ENCODE measurements around the gene CNOT4.

The CNOT4 gene

GRCh38 chr7:135364206-135364605, 145.7 kb downstream of the CNOT4 start:
- Histone ChIP-seq H3K27ac (ENCODE audit: low read length) (no peak overlapping the region), H3K4me1 (ENCODE audit: low read length) (peaks cover 11% of the 10 kb centered on the region; the same call in 1 of the 2 replicates), H3K4me2 (ENCODE audit: low read length) (no peak overlapping the region), H3K9ac (ENCODE audit: low read length) (no peak overlapping the region), H3K79me2 (ENCODE audit: low read length) (no peaks in the 10 kb centered on the region), H3K27me3 (ENCODE audit: low read depth, low read length) (no peaks in the 10 kb centered on the region), H2AFZ (ENCODE audit: low read depth, low read length) (no peak overlapping the region), H3K9me3 (ENCODE audit: insufficient read depth, low read length) (no peaks in the 10 kb centered on the region), H4K20me1 (ENCODE audit: insufficient read depth, low read length) (no peaks in the 10 kb centered on the region), H3K4me3 (ENCODE audit: low read length) (no peak overlapping the region), H3K36me3 (replicated peaks; ENCODE audit: low read depth, low read length) (peaks cover 22% of the 10 kb centered on the region)
- TF ChIP-seq EZH2phosphoT487 (IDR thresholded peaks at IDR 0.05; ENCODE audit: low read depth) = no peak
- TF ChIP-seq, protein P1, sequence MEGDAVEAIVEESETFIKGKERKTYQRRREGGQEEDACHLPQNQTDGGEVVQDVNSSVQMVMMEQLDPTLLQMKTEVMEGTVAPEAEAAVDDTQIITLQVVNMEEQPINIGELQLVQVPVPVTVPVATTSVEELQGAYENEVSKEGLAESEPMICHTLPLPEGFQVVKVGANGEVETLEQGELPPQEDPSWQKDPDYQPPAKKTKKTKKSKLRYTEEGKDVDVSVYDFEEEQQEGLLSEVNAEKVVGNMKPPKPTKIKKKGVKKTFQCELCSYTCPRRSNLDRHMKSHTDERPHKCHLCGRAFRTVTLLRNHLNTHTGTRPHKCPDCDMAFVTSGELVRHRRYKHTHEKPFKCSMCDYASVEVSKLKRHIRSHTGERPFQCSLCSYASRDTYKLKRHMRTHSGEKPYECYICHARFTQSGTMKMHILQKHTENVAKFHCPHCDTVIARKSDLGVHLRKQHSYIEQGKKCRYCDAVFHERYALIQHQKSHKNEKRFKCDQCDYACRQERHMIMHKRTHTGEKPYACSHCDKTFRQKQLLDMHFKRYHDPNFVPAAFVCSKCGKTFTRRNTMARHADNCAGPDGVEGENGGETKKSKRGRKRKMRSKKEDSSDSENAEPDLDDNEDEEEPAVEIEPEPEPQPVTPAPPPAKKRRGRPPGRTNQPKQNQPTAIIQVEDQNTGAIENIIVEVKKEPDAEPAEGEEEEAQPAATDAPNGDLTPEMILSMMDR (IDR thresholded peaks at IDR 0.05; ENCODE audit: low read depth, low read length) = no peak

- Histone ChIP-seq H3K4me2 (ENCODE audit: low read length) (no peak overlapping the region), H4K20me1 (ENCODE audit: insufficient read depth, low read length) (no peaks in the 10 kb centered on the region), H3K27ac (ENCODE audit: low read length) (no peak overlapping the region), H3K27me3 (ENCODE audit: low read depth, low read length) (no peaks in the 10 kb centered on the region), H3K79me2 (ENCODE audit: low read length) (no peaks in the 10 kb centered on the region), H3K36me3 (replicated peaks; ENCODE audit: low read depth, low read length) (peaks cover 22% of the 10 kb centered on the region), H3K4me1 (ENCODE audit: low read length) (peaks cover 12% of the 10 kb centered on the region; the same call in 1 of the 2 replicates), H3K9me3 (ENCODE audit: insufficient read depth, low read length) (no peaks in the 10 kb centered on the region), H3K4me3 (ENCODE audit: low read length) (no peak overlapping the region), H3K9ac (ENCODE audit: low read length) (no peak overlapping the region), H2AFZ (ENCODE audit: low read depth, low read length) (no peak overlapping the region)
- TF ChIP-seq, protein P1 (IDR thresholded peaks at IDR 0.05; ENCODE audit: low read depth, low read length) = 0 out of 2 replicates have a peak, but pooled peaks have one; percentile 10
- TF ChIP-seq EZH2phosphoT487 (IDR thresholded peaks at IDR 0.05; ENCODE audit: low read depth) = no peak
Observed at GRCh38 chr7:135362871-135363270, 147.0 kb downstream of the CNOT4 start.

DNA sequence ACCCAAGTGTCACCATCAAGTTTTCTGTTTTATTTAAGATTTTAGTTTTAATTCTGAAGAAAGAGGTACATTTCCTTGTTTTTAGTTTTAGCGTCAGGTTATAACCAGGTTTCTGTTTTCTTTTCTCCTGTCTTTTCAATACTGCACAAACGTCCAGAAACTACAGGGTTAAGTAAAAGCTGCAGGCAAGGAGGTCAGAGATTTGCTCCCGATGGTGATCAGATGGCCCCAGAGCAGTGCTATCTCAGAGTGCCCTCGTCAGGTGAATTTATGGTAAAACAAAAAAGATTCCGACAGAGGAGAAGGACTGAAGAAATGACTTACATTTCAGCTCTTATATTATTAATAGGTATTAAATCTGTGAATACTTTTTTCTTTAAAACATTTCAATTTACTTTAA, 148.1 kb downstream of the CNOT4 start:
- peaks cover 22% of the 10 kb centered on the region for H3K36me3 ChIP-seq (replicated peaks; ENCODE audit: low read depth, low read length)
- TF ChIP-seq EZH2phosphoT487 (IDR thresholded peaks at IDR 0.05; ENCODE audit: low read depth) = no peak
- TF ChIP-seq, protein P1 (IDR thresholded peaks at IDR 0.05; ENCODE audit: low read depth, low read length) = no peak
- H2AFZ ChIP-seq (ENCODE audit: low read depth, low read length) = no peak overlapping the region
- no peaks in the 10 kb centered on the region for H3K79me2 ChIP-seq (ENCODE audit: low read length)
- H3K27ac ChIP-seq (ENCODE audit: low read length) = no peak overlapping the region
- no peak overlapping the region for H3K4me2 ChIP-seq (ENCODE audit: low read length)
- no peak overlapping the region for H3K4me3 ChIP-seq (ENCODE audit: low read length)
- no peak overlapping the region for H3K9ac ChIP-seq (ENCODE audit: low read length)
- H3K27me3 ChIP-seq (ENCODE audit: low read depth, low read length) = no peaks in the 10 kb centered on the region
- H3K9me3 ChIP-seq (ENCODE audit: insufficient read depth, low read length) = no peaks in the 10 kb centered on the region
- peaks cover 12% of the 10 kb centered on the region; the same call in 1 of the 2 replicates for H3K4me1 ChIP-seq (ENCODE audit: low read length)
- H4K20me1 ChIP-seq (ENCODE audit: insufficient read depth, low read length) = no peaks in the 10 kb centered on the region

GRCh38 chr7:135359615-135360014, 150.3 kb downstream of the CNOT4 start:
- Histone ChIP-seq H2AFZ (ENCODE audit: low read depth, low read length) (no peak overlapping the region), H3K79me2 (ENCODE audit: low read length) (no peaks in the 10 kb centered on the region), H3K9me3 (ENCODE audit: insufficient read depth, low read length) (no peaks in the 10 kb centered on the region), H3K4me1 (ENCODE audit: low read length) (peaks cover 6% of the 10 kb centered on the region; the same call in 1 of the 2 replicates), H3K4me2 (ENCODE audit: low read length) (no peak overlapping the region), H3K36me3 (replicated peaks; ENCODE audit: low read depth, low read length) (peaks cover 22% of the 10 kb centered on the region), H3K4me3 (ENCODE audit: low read length) (no peak overlapping the region), H3K27ac (ENCODE audit: low read length) (no peak overlapping the region), H3K9ac (ENCODE audit: low read length) (no peak overlapping the region), H4K20me1 (ENCODE audit: insufficient read depth, low read length) (no peaks in the 10 kb centered on the region), H3K27me3 (ENCODE audit: low read depth, low read length) (no peaks in the 10 kb centered on the region)
- no peak for TF ChIP-seq EZH2phosphoT487 (IDR thresholded peaks at IDR 0.05; ENCODE audit: low read depth)
- TF ChIP-seq, protein P1 (IDR thresholded peaks at IDR 0.05; ENCODE audit: low read depth, low read length) = no peak
